Stimulated activated naive CD4-positive, alpha-beta T cell treated with Interleukin-2 at 50 U/mL for 16 hours (primary cell): ENCODE measurements around the gene SNCA.

Source experiments
- DNase-seq: peaks from one replicate; lab custom pipeline; 2025; lab: John Stamatoyannopoulos, UW

Gene SNCA

GRCh38 chr4:89754531-89754930 lies 82.4 kb downstream of the SNCA start:
- DNase-seq, result no peak

DNA sequence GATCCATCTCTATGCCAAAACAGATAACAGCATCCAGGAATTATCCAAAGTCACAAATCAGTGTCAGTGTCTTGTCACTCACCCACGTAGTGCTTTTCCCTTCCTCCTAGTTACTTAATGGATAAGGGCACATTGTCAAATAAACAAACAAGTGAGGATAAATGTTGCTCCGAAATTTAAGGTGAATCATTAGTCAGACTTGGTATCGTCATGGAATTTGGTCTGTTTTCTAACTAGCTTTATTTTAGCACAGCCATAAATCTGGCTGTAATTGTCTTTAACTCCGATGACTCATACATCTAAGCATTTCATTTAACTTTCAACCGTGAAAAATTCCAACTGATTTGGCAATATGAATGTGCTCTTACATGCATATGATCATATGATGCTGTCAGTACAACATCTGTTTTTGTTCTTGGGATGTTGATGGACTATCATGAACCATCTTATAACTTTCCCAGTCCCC lies 83.3 kb downstream of the SNCA start:
- no peak for DNase-seq

GRCh38 chr4:89752932-89753598 lies 83.9 kb downstream of the SNCA start:
- DNase-seq, result no peak

GRCh38 chr4:89751416-89751815 lies 85.5 kb downstream of the SNCA start:
- no peak for DNase-seq

GRCh38 chr4:89746377-89746776 lies 90.6 kb downstream of the SNCA start:
- no peak for DNase-seq

GRCh38 chr4:89745708-89746107 lies 91.3 kb downstream of the SNCA start:
- no peak for DNase-seq

GRCh38 chr4:89744914-89745313 lies 92.0 kb downstream of the SNCA start:
- DNase-seq, result no peak

DNA sequence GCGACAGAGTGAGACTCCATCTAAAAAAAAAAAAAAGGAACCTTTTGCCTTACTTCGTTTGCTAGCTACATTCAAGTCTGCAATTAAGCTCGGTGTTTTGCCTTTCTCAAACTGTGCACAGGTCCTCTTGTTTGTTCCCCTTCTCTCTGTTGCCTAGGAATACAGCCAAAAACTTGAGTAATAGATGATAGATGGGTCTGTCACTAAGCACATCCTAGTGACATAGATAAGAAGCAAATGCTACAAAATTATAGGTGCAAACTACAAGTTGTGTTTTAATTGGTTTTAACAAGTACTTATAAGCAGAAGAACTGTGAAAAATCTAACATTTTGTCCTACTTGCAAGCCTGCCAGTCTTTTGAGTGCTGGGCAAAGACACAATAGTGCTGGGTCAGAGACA lies 95.2 kb downstream of the SNCA start:
- DNase-seq, result no peak

- no peak for DNase-seq
These were observed 97.5 kb downstream of the SNCA start for GRCh38 chr4:89739311-89739988.

GRCh38 chr4:89737888-89738287 lies 99.1 kb downstream of the SNCA start:
- DNase-seq, result no peak

DNA sequence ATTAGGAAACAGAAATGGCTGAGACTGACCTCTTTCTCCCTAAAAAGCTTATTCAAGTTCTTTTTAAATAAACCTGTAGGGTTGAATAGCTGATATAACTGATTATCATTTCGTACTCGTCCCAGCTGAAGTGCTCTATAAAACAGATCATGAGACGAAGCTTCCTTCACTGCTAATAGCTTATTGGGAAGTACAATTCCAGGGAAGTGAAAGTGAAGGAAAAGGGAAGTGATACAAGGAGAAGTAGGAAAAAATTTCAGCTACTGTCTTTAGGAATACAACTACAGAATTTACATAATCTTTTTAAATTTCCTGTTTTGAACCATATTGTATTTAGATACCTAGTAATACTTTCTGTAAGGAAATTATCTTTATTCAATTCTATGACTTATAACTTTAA lies 103.0 kb downstream of the SNCA start:
- no peak for DNase-seq

DNA sequence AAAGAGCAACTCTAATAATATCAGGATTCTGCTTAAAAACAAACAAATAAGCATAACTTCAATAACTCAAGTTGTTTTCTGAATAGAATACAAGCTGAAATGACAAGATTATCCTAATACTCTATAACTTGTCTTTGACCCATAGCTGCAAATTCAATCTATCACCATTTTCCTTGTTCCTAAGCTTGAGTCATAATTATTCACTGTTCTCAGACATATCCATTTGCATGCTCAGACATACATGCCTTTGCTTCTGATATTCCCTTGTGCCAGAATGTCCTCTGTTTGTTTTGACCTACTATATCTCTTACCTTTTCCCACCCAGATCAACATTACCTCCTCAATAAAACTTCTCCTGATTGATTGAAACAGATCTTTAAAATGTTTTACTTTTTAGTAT lies 109.7 kb downstream of the SNCA start:
- no peak for DNase-seq

GRCh38 chr4:89725268-89725667 lies 111.7 kb downstream of the SNCA start:
- DNase-seq, result no peak

- no peak for DNase-seq
These were observed 112.2 kb downstream of the SNCA start for GRCh38 chr4:89724716-89725115.

GRCh38 chr4:89723096-89723495 lies 113.9 kb downstream of the SNCA start:
- DNase-seq, result no peak

DNA sequence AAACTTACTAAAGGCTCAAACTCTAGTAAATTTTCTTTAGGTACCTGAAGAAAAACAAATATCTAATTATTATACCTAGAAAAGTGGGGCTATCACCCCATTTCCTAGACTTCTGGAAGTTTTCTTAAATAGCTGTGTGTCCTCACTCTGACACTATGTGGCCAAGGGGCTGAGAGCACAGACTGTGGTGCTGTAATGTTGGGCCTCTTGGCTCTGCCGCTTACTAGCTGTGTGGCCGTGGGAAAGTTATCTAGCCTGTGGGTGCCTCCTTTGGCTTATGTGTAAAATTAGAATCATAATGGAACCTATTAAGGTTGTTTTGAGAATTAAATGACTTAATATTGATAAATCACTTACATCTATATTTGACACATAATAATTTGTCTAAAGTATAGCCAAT lies 114.4 kb downstream of the SNCA start:
- no peak for DNase-seq

GRCh38 chr4:89720981-89721380 lies 116.0 kb downstream of the SNCA start:
- DNase-seq, result no peak

DNA sequence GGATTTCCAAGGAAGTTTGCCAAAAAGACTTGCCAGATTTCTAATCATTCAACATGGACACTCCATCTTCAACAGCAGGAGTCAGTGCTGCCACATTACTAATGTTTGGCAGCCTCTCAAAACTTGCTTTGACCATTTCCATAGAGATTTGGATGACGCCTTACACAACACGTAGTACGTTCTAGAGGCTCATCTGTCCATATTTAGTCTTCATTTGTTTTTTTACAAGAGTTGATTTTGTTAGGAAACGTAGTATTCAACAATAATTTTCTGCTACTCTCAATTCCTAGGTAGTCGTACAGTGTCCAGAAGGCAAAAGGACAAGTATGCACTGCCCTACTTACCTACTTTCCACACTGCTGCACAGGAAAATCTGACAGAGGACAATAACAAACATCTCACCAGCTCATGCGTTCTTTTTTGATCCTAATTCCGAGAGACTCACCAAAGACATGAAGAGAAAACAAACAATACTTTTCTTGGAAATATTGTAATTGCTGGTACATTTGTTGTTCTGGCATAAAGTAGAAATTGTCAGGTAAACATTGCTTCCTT lies 117.3 kb downstream of the SNCA start:
- DNase-seq, result no peak

DNA sequence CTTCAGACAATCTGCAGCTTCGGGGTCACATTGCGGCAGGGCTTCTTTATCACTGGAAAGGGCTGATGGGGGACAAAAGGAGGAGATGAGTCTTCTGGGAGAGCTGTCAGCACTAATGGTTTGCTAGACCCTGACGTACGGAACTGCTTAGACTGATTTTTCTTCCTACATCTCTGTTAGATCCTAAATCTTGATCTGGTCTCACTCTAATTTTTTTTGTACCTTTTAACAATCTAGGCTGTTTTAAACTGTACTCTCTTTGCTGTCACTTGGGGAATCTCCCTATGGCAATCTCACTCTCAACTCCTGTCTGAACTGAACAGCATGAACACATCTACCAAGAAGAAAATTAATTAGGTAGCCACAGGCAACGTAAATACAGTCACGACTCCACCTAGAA lies 120.1 kb downstream of the SNCA start:
- DNase-seq, result no peak

DNA sequence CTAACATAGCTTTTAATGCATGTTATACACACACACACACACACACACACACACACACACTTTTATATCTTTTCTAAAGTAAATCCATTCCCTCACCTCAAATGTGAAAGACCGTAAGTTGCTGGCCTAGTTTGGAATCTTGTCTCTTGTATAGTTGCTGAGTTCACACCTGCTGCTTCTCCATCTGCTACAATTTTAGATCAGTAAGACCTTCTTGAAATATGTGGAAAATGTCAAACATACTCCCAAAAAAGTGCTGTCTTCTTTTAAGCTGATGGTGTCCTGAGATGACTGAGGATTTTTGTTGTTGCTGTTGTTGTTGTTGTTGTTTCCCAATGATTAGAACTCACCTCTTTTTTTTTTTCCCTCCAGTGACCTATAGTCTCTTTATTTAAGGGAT lies 121.3 kb downstream of the SNCA start:
- DNase-seq, result no peak

GRCh38 chr4:89712827-89713226 lies 124.1 kb downstream of the SNCA start:
- no peak for DNase-seq

- DNase-seq, result no peak
These were observed 124.8 kb downstream of the SNCA start for GRCh38 chr4:89712141-89712540.

GRCh38 chr4:89708903-89709421 lies 128.0 kb downstream of the SNCA start:
- no peak for DNase-seq
